Uterus (tissue), 4 donors: ENCODE measurements around the gene CMTM1. TPM values are rescaled to one million over a fixed set of nuclear protein-coding genes. Genes with fewer than 3 reads are reported as not detected.
"Not testable (repeated sequence)": the region's sequence is repeated elsewhere in the genome, so short reads cannot be mapped to it uniquely, and the experiment has no call there.

Experiments
- DNase-seq, 2 donors: peaks; one replicate each; pipeline ENCODE4 v3.0.0-alpha.2; 2019 to 2020
- H3K27ac ChIP-seq, 2 donors: fragments of 200-600 bp; sonication (generic); 1 replicate in 1 of 2; 2 replicates in 1 of 2; pipeline ENCODE4 v1.5.1; 2016 to 2018
- H3K27me3 ChIP-seq, 2 donors: fragments of 200-600 bp; sonication (generic); one replicate each; pipeline ENCODE4 v1.5.1; 2018 to 2019; ENCODE audit warnings: control low read depth in 1 of 2
- H3K36me3 ChIP-seq, 2 donors: fragments of 200-600 bp; sonication (generic); one replicate each; pipeline ENCODE4 v1.5.1; 2019; ENCODE audit warnings: control low read depth in 1 of 2
- H3K4me1 ChIP-seq, 2 donors: fragments of 200-600 bp; sonication (generic); one replicate each; pipeline ENCODE4 v1.5.1; 2018 to 2019; ENCODE audit warnings: control low read depth in 1 of 2
- H3K4me3 ChIP-seq, 2 donors: fragments of 200-600 bp; sonication (generic); 1 replicate in 1 of 2; 2 replicates in 1 of 2; pipeline ENCODE4 v1.5.1; 2018 to 2019; ENCODE audit warnings: mild to moderate bottlenecking in 1 of 2
- H3K9me3 ChIP-seq, 2 donors: fragments of 200-600 bp; sonication (generic); one replicate each; pipeline ENCODE4 v1.5.1; 2019; ENCODE audit warnings: control low read depth in 1 of 2
- POLR2A ChIP-seq, 2 donors: fragments of 450-650 bp; IDR thresholded peaks; one replicate each; pipeline ENCODE4 v1.6.1; 2016; ENCODE audit warnings: antibody characterized with exemption in 2 of 2, mild to moderate bottlenecking in 1 of 2, moderate library complexity in 1 of 2
- intact Hi-C: fragments of 100-400 bp; cut with DNase I; formaldehyde crosslinking; loops from one replicate; pipeline ENCODE4 v1.15.1; 2023; ENCODE audit warnings: low total_unique reads
- small RNA-seq: library from RNA; depleted of rRNA; stranded (forward); fragments of <200 nt; gene quantifications from one replicate; pipeline ENCODE3, GENCODE V24; 2016
- total RNA-seq, 4 donors: library from RNA; depleted of rRNA in 3 of 4; stranded (reverse); fragments of >200 nt in 3 of 4; gene quantifications; one replicate each; pipeline versions ENCODE4 v1.1.0 to v1.2.4, GENCODE V29; 2014 to 2023
- TF ChIP-seq, protein P1 (sequence below), 4 experiments: fragments of 200-600 bp in 2 of 4; fragments of 450-650 bp in 2 of 4; sonication (generic) in 2 of 4; IDR thresholded peaks; one replicate each; pipeline ENCODE4 v1.5.1; 2016 to 2019; ENCODE audit warnings: antibody characterized with exemption in 4 of 4, mild to moderate bottlenecking in 2 of 4, moderate library complexity in 1 of 4
- donor health status: DM: yes; HTN: yes; CAD: no.

CMTM1 gene
- total RNA-seq, 4 donors from 2014 or later = 5.0 to 5.3 TPM; not detected in 2

DNA sequence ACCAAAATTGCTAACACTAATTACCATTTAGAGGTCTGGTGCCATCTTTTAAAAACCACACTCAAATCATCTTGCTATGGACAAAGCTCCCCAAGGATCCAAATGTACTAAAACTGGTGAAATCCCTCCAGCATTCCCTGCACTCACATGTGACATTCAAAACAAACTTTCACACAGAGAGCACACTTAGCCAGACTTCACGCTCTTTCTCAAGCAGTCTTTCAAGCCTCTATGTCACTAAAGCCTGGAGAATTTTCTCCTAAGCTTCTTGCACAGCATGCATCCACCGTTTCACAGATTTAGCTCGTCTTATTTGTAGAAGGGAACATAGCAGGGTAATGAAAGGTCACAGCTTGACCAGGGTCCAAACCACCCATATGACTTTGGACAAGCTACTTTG lies 57.5 kb downstream of the CMTM1 start:
- H3K9me3 ChIP-seq = no peaks in the 10 kb centered on the region
- no peaks in the 10 kb centered on the region for H3K27me3 ChIP-seq
- H3K36me3 ChIP-seq = no peaks in the 10 kb centered on the region
- no peak overlapping the region for H3K4me3 ChIP-seq
- no peak for DNase-seq
- intact Hi-C loops = no loop called here
- H3K4me1 ChIP-seq = peaks cover 0 to 3% of the 10 kb centered on the region in 2 donors
- H3K27ac ChIP-seq = no peak overlapping the region
- no peak for TF ChIP-seq POLR2A (IDR thresholded peaks at IDR 0.05)
- TF ChIP-seq, protein P1, sequence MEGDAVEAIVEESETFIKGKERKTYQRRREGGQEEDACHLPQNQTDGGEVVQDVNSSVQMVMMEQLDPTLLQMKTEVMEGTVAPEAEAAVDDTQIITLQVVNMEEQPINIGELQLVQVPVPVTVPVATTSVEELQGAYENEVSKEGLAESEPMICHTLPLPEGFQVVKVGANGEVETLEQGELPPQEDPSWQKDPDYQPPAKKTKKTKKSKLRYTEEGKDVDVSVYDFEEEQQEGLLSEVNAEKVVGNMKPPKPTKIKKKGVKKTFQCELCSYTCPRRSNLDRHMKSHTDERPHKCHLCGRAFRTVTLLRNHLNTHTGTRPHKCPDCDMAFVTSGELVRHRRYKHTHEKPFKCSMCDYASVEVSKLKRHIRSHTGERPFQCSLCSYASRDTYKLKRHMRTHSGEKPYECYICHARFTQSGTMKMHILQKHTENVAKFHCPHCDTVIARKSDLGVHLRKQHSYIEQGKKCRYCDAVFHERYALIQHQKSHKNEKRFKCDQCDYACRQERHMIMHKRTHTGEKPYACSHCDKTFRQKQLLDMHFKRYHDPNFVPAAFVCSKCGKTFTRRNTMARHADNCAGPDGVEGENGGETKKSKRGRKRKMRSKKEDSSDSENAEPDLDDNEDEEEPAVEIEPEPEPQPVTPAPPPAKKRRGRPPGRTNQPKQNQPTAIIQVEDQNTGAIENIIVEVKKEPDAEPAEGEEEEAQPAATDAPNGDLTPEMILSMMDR (IDR thresholded peaks at IDR 0.05) = no peak

DNA sequence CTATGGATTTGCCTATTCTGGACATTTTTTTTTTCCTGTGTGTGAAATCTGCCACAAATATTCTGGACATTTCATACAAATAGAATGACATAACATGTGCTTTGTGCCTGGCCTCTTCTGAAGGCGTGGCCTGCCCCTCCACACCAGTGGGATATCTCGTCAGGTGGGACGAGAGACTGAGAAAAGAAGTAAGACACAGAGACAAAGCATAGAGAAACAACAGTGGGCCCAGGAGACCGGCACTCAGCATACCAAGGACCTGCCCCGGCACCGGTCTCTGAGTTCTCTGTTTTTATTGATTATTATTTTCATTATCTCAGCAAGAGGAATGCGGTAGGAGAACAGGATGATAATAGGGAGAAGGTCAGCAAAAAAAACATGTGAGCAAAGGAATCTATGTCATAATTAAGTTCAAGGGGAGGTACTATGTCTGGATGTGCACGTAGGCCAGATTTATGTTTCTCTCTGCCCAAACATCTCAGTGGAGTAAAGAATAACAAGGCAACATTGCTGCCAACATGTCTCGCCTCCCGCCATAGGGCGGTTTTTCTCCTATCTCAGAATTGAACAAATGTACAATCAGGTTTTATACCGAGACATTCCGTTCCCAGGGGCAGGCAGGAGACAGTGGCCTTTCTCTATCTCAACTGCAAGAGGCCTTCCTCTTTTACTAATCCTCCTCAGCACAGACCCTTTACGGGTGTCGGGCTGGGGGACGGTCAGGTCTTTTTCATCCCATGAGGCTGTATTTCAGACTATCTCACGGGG lies 61.6 kb downstream of the CMTM1 start:
- DNase-seq, H3K4me1 ChIP-seq, H3K27me3 ChIP-seq, H3K4me3 ChIP-seq, intact Hi-C loops, H3K27ac ChIP-seq, H3K9me3 ChIP-seq, H3K36me3 ChIP-seq: not testable (repeated sequence)

Small RNA genes within 50 kb of the gene (small RNA-seq; reads per million reads assigned to genes)
- gene CKLF-CMTM1 = not detected

Other genes with a start within 250 kb of the CMTM1 start
- gene CDH5, start 199.7 kb upstream of the CMTM1 start, total RNA-seq = 100 to 1,000 TPM in 1 of 4 donors, 10 to 100 TPM in 3; 31.2 to 126 (median 70.6) TPM
- 1 to 10 TPM in 1 of 4 donors, under 1 TPM in 1, not detected in 2; 0.52 to 3.9 TPM for gene BEAN1, start 139.1 kb upstream of the CMTM1 start, total RNA-seq
- gene TK2, start 16.3 kb upstream of the CMTM1 start, total RNA-seq = 10 to 100 TPM; 13.6 to 52.6 (median 39.2) TPM
- 100 to 1,000 TPM in 1 of 4 donors, 10 to 100 TPM in 3; 31.3 to 118 (median 68.6) TPM for gene CKLF, start 13.9 kb upstream of the CMTM1 start, total RNA-seq
- 1 to 10 TPM in 1 of 4 donors, not detected in 3; 1.2 TPM for gene CMTM2, start 13.0 kb downstream of the CMTM1 start, total RNA-seq
- gene CMTM3, start 38.3 kb downstream of the CMTM1 start, total RNA-seq = 10 to 100 TPM; 42.6 to 67.9 (median 56.2) TPM
- 10 to 100 TPM in 2 of 4 donors, 1 to 10 TPM in 2; 6.1 to 41.5 (median 15.1) TPM for gene CMTM4, start 130.3 kb downstream of the CMTM1 start, total RNA-seq
- 100 to 1,000 TPM; 109 to 279 (median 151) TPM for gene DYNC1LI2, start 185.2 kb downstream of the CMTM1 start, total RNA-seq
- under 1 TPM in 2 of 4 donors, not detected in 2; 0.21 to 0.83 TPM for gene TERB1, start 235.1 kb downstream of the CMTM1 start, total RNA-seq